H1 (cell line): Measurements from ENCODE around the gene APP. TPM values are rescaled to one million over a fixed set of nuclear protein-coding genes. Genes with fewer than 3 reads are reported as not detected.

Experiments
- CTCF ChIA-PET: fragments of 300-600 bp; sonication (Branson Sonifier 250); formaldehyde crosslinking; loops from one replicate; lab custom pipeline; 2021; ENCODE audit not compliant: partially characterized antibody; lab: Charles Lee
- POLR2A ChIA-PET: fragments of 300-600 bp; sonication (Branson Sonifier 250); formaldehyde crosslinking; loops from one replicate; lab custom pipeline; 2021; ENCODE audit warnings: inconsistent platforms; ENCODE audit not compliant: partially characterized antibody; lab: Charles Lee
- DNase-seq, 2 experiments: peaks; one replicate each; pipeline versions ENCODE4 v3.0.0 to v3.0.0-alpha.2; 2010 to 2022; ENCODE audit warnings: low spot score in 2 of 2, low read depth in 1 of 2, mixed read lengths in 1 of 2
- FAIRE-seq: peaks from 2 replicates; lab custom pipeline; 2011; peaks lifted over from hg19 to GRCh38; lab: Jason Lieb, UNC
- H2AFZ ChIP-seq: 2 replicates; pipeline ENCODE4 v1.8.1; 2012; ENCODE audit warnings: low read length, inconsistent platforms
- H2AK5ac ChIP-seq: 2 replicates; pipeline ENCODE4 v1.6.1; 2013; ENCODE audit warnings: low read depth, low read length
- H2BK120ac ChIP-seq: replicated peaks from 2 replicates; pipeline ENCODE3; 2013; ENCODE audit warnings: low read depth, low read length, inconsistent platforms
- H2BK12ac ChIP-seq: 2 replicates; pipeline ENCODE4 v1.6.1; 2013; ENCODE audit warnings: low read depth, low read length
- H2BK15ac ChIP-seq: 2 replicates; pipeline ENCODE4 v1.6.1; 2013; ENCODE audit warnings: low read length
- H2BK20ac ChIP-seq: 2 replicates; pipeline ENCODE4 v1.6.1; 2013; ENCODE audit warnings: low read length
- H2BK5ac ChIP-seq: 2 replicates; pipeline ENCODE4 v1.6.1; 2013; ENCODE audit warnings: low read depth, low read length
- H3K14ac ChIP-seq: 2 replicates; pipeline ENCODE4 v1.6.1; 2013; ENCODE audit warnings: inconsistent platforms; ENCODE audit not compliant: insufficient read length
- H3K18ac ChIP-seq: 2 replicates; pipeline ENCODE4 v1.6.1; 2013; ENCODE audit warnings: low read length; ENCODE audit errors: extremely low read depth
- H3K23ac ChIP-seq: 2 replicates; pipeline ENCODE4 v1.6.1; 2013; ENCODE audit warnings: inconsistent platforms; ENCODE audit not compliant: insufficient read length
- H3K23me2 ChIP-seq: 2 replicates; pipeline ENCODE4 v1.6.1; 2013; ENCODE audit warnings: low read depth, low read length
- H3K27ac ChIP-seq: 2 replicates; pipeline ENCODE4 v1.6.1; 2011; ENCODE audit warnings: low read depth, low read length, inconsistent platforms
- H3K27me3 ChIP-seq, 4 experiments: replicated peaks in 1 of 4; 1 replicate in 1 of 4; 2 replicates in 3 of 4; pipeline versions ENCODE4 v1.6.1 to v1.8.1; 2011 to 2013; ENCODE audit warnings: low read length in 3 of 4, mild to moderate bottlenecking in 3 of 4, inconsistent platforms in 2 of 4, mixed read lengths in 2 of 4, moderate library complexity in 1 of 4; ENCODE audit not compliant: control insufficient read depth in 3 of 4, insufficient read depth in 3 of 4; ENCODE audit errors: extremely low read depth in 1 of 4
- H3K36me3 ChIP-seq, 4 experiments: 2 replicates each; pipeline versions ENCODE4 v1.6.1 to v1.8.1; 2011 to 2013; ENCODE audit warnings: mild to moderate bottlenecking in 4 of 4, low read length in 3 of 4, moderate library complexity in 2 of 4, control low read depth in 1 of 4, inconsistent platforms in 1 of 4; ENCODE audit not compliant: insufficient read depth in 4 of 4, control insufficient read depth in 2 of 4
- H3K4ac ChIP-seq: replicated peaks from 2 replicates; pipeline ENCODE3; 2013; ENCODE audit warnings: low read length, low read depth, mixed read lengths, inconsistent platforms; ENCODE audit not compliant: insufficient read length
- H3K4me1 ChIP-seq, 4 experiments: replicated peaks in 1 of 4; 1 replicate in 1 of 4; 2 replicates in 3 of 4; pipeline versions ENCODE4 v1.6.1 to v1.8.1; 2011 to 2013; ENCODE audit warnings: low read length in 3 of 4, inconsistent platforms in 2 of 4, mixed read lengths in 1 of 4; ENCODE audit not compliant: insufficient read depth in 4 of 4, control insufficient read depth in 3 of 4
- H3K4me2 ChIP-seq, 2 experiments: 2 replicates each; pipeline versions ENCODE4 v1.6.1 to v1.8.1; 2011 to 2013; ENCODE audit warnings: low read depth in 2 of 2, low read length in 2 of 2, control low read depth in 1 of 2, inconsistent platforms in 1 of 2, mild to moderate bottlenecking in 1 of 2; ENCODE audit not compliant: insufficient read depth in 1 of 2
- H3K4me3 ChIP-seq, 4 experiments: fragments of 200-600, 300-600 bp in 1 of 4; sonication (generic), shearing (Covaris generic), sonication (Bioruptor Twin) in 1 of 4; 2 replicates each; pipeline versions ENCODE4 v1.5.1 to v1.8.1; 2011 to 2016; ENCODE audit warnings: low read length in 4 of 4, low read depth in 3 of 4, control low read depth in 2 of 4, inconsistent platforms in 2 of 4, mild to moderate bottlenecking in 2 of 4, mixed read lengths in 1 of 4, moderate library complexity in 1 of 4; ENCODE audit not compliant: insufficient read depth in 2 of 4; ENCODE audit errors: extremely low read depth in 1 of 4
- H3K56ac ChIP-seq: replicated peaks from 2 replicates; pipeline ENCODE3; 2013; ENCODE audit warnings: low read depth, mild to moderate bottlenecking, mixed read lengths, low read length, inconsistent platforms; ENCODE audit not compliant: insufficient read length
- H3K79me1 ChIP-seq: 2 replicates; pipeline ENCODE4 v1.6.1; 2013; ENCODE audit warnings: low read depth, low read length, control low read depth
- H3K79me2 ChIP-seq, 2 experiments: 2 replicates each; pipeline versions ENCODE4 v1.6.1 to v1.8.1; 2012 to 2013; ENCODE audit warnings: low read length in 2 of 2, mild to moderate bottlenecking in 2 of 2, inconsistent platforms in 1 of 2; ENCODE audit not compliant: insufficient read depth in 2 of 2, control insufficient read depth in 1 of 2
- H3K9ac ChIP-seq, 4 experiments: replicated peaks in 1 of 4; 1 replicate in 1 of 4; 2 replicates in 3 of 4; pipeline versions ENCODE4 v1.6.1 to v1.8.1; 2011 to 2013; ENCODE audit warnings: low read depth in 3 of 4, low read length in 3 of 4, control low read depth in 2 of 4, mild to moderate bottlenecking in 2 of 4, moderate library complexity in 2 of 4, inconsistent platforms in 1 of 4; ENCODE audit errors: extremely low read depth in 1 of 4
- H3K9me3 ChIP-seq, 2 experiments: 2 replicates each; pipeline versions ENCODE4 v1.6.1 to v1.8.1; 2012 to 2013; ENCODE audit warnings: mild to moderate bottlenecking in 2 of 2, moderate library complexity in 2 of 2, control low read depth in 1 of 2, inconsistent platforms in 1 of 2, low read depth in 1 of 2, low read length in 1 of 2, mixed read lengths in 1 of 2; ENCODE audit not compliant: insufficient read depth in 2 of 2
- H4K20me1 ChIP-seq, 2 experiments: replicated peaks in 1 of 2; 2 replicates each; pipeline versions ENCODE3 to v1.8.1; 2011 to 2013; ENCODE audit warnings: inconsistent platforms in 2 of 2, low read length in 2 of 2, mild to moderate bottlenecking in 1 of 2; ENCODE audit not compliant: insufficient read depth in 2 of 2, control insufficient read depth in 1 of 2
- H4K5ac ChIP-seq: 2 replicates; pipeline ENCODE4 v1.6.1; 2013; ENCODE audit warnings: low read length, low read depth, mixed read lengths, inconsistent platforms; ENCODE audit not compliant: insufficient read length
- H4K8ac ChIP-seq: 2 replicates; pipeline ENCODE4 v1.8.0; 2013; ENCODE audit warnings: mild to moderate bottlenecking, moderate library complexity, low read length, inconsistent platforms; ENCODE audit not compliant: insufficient read depth; ENCODE audit errors: extremely low read depth
- H4K91ac ChIP-seq: replicated peaks from 2 replicates; pipeline ENCODE3; 2013; ENCODE audit warnings: low read length, mixed read lengths, inconsistent platforms; ENCODE audit not compliant: insufficient read length
- CHD2 ChIP-seq: IDR thresholded peaks from 2 replicates; pipeline ENCODE4 v1.6.1; 2012; ENCODE audit warnings: low read length, improper control_type of control experiment
- TAF7 ChIP-seq: optimal IDR thresholded peaks from 2 replicates; pipeline ENCODE3; 2011; ENCODE audit warnings: low read depth, mild to moderate bottlenecking, inconsistent platforms, low read length, moderate library complexity, borderline replicate concordance
- TCF12 ChIP-seq: IDR thresholded peaks from 2 replicates; pipeline ENCODE4 v1.6.1; 2011; ENCODE audit warnings: low read depth, mild to moderate bottlenecking, low read length
- WGBS, 2 experiments: shearing (Covaris generic) in 1 of 2; methylation state at CpG; one replicate each; pipeline versions ENCODE4 v1.1.6 to v1.1.7; 2013 to 2015; ENCODE audit warnings: low lambda C conversion rate in 2 of 2, mixed read lengths in 2 of 2, inconsistent platforms in 1 of 2, low coverage in 1 of 2, missing lambda C conversion rate in 1 of 2; ENCODE audit not compliant: insufficient replicate concordance in 2 of 2, insufficient coverage in 1 of 2, insufficient read length in 1 of 2; ENCODE audit errors: extremely low coverage in 1 of 2, missing lambda C conversion rate in 1 of 2; 5-methylcytosine and 5-hydroxymethylcytosine counted together
- polyA plus RNA-seq, 7 experiments: library from polyadenylated mRNA; depleted of rRNA in 3 of 7; stranded (reverse) in 5 of 7; unstranded in 2 of 7; fragments of >200 nt in 5 of 7; fragments of 200-250 nt in 2 of 7; gene quantifications; 1 replicate in 5 of 7; 2 replicates in 1 of 7; 4 replicates in 1 of 7; pipeline versions ENCODE4 v1.2.1 to v1.2.3, GENCODE V29; 2011 to 2013; ENCODE audit warnings: missing spikeins in 2 of 7, mixed read lengths in 2 of 7
- total RNA-seq: library from RNA; stranded (reverse); fragmentation: NEBNext Ultra II Directional; extraction: Animal tissue kit (Norgen Biotek cat#: 25700); gene quantifications from 2 replicates; pipeline ENCODE4 v1.2.1, GENCODE V29; 2021

Gene APP
- total and polyA plus RNA-seq, 2 of the 8 experiments (the other 6 are each of a cell fraction or from before 2014, with no cell fraction given) = 375 to 551 TPM

DNA sequence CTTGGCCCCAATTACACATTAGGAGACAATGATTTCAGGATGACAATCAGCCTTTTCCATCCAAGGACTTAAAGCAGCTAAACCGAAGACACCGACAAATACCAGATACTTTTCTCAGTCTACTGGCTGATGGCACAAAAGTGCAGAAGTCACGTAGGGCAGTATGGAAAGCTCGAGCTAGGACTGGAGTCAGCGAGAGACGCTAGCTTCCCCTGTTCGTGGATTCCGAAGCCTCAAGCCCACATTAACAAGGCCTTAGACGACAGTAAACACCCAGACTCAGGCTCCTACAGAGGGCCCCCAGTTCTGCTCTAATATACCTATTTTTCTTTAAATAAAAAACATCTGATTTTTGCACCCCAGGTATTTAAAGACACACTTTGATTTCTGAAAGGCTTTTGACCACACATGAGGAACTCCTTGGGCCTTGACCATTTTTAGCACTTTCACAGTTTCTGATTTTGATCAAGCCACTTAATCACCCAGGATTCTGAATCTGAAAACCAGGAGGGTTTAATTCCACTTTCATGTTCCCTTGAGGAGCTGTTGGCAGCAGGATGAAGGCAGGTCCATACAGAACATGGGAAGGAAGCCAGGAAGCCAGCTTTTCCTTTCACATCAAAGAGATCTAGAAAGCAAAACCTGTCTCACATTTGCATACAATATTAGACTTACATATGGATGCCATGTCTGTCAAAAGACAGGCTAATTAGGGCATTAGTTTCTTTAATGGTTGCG lies 231.7 kb downstream of the APP start:
- Histone ChIP-seq H2AK5ac (no peak overlapping the region), H3K79me2 (0 out of 4 replicates have a peak, but pooled peaks cover 0 to 10% of the 10 kb centered on the region in 2 experiments), H3K18ac (no peak overlapping the region), H2BK20ac (no peak overlapping the region), H3K36me3 (no peaks in the 10 kb centered on the region; a peak in 1 of 8 replicates), H3K14ac (no peak overlapping the region), H3K9me3 (no peaks in the 10 kb centered on the region), H4K91ac (no peak overlapping the region), H3K27ac (no peak overlapping the region), H3K56ac (no peak overlapping the region), H2BK15ac (no peak overlapping the region), H3K4me1 (no peaks in the 10 kb centered on the region), H2BK12ac (no peak overlapping the region), H4K5ac (no peak overlapping the region), H3K9ac (no peak overlapping the region), H3K4ac (no peak overlapping the region), H3K4me2 (no peak overlapping the region), H3K79me1 (no peaks in the 10 kb centered on the region; the same call in 1 of the 2 replicates), H4K20me1 (peaks cover 0 to 4% of the 10 kb centered on the region in 2 experiments), H3K23me2 (no peaks in the 10 kb centered on the region), H3K23ac (no peak overlapping the region), H2BK120ac (no peak overlapping the region), H3K27me3 (no peaks in the 10 kb centered on the region), H4K8ac (no peak overlapping the region), H3K4me3 (no peak overlapping the region), H2BK5ac (no peak overlapping the region), H2AFZ (no peak overlapping the region)
- ChIA-PET CTCF (interaction anchor here (0.5 to 1.8 kb wide), 2 partner anchors 40 to 43 kb away, joined by 3 to 7 read pairs; no protein-coding TSS in a partner anchor), POLR2A (no interaction called here)
- FAIRE-seq (no peak), DNase-seq (no peak)
- no peak for TF ChIP-seq TAF7
- no peak for TF ChIP-seq CHD2
- TF ChIP-seq TCF12 = no peak
- 92% methylated on average over 10 of the region's 10 CpGs; no CpG with 5 or more reads in 1 of the 2 experiments for WGBS, 2 experiments
